PC-3 (cell line): ENCODE data around the gene ARHGEF16.

Experiments used
- EZH2phosphoT487 ChIP-seq: fragments of 300-600 bp; sonication (generic); IDR thresholded peaks from 2 replicates; pipeline ENCODE4 v1.6.1; 2018; ENCODE audit warnings: mild to moderate bottlenecking, antibody characterized with exemption, low read length, borderline replicate concordance
- TF ChIP-seq, protein P1 (sequence below): fragments of 300-600 bp; sonication (generic); conservative IDR thresholded peaks from 2 replicates; pipeline ENCODE4 v1.5.1; 2017; ENCODE audit warnings: antibody characterized with exemption, low read depth, mild to moderate bottlenecking, low read length

DNA sequence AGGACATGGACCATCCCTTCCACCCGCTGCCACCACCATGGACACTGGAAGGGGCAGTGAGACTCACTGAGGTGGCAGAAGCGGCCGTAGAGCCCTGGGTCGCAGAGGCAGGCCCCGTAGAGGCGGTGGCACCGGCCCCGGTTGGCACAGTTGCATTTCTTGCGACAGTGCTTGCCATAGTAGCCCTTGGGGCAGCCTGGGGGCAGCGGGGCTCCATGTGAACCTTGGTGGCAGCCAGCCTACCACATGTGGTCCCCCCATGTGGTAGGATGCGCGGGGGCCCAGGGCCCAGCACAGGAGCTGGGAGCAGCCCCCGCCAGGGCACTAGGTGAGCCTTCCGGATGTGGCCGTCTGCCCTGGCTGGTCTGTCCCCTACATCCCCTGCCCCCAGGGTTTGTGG, 51.6 kb downstream of the ARHGEF16 start:
- TF ChIP-seq, protein P1, sequence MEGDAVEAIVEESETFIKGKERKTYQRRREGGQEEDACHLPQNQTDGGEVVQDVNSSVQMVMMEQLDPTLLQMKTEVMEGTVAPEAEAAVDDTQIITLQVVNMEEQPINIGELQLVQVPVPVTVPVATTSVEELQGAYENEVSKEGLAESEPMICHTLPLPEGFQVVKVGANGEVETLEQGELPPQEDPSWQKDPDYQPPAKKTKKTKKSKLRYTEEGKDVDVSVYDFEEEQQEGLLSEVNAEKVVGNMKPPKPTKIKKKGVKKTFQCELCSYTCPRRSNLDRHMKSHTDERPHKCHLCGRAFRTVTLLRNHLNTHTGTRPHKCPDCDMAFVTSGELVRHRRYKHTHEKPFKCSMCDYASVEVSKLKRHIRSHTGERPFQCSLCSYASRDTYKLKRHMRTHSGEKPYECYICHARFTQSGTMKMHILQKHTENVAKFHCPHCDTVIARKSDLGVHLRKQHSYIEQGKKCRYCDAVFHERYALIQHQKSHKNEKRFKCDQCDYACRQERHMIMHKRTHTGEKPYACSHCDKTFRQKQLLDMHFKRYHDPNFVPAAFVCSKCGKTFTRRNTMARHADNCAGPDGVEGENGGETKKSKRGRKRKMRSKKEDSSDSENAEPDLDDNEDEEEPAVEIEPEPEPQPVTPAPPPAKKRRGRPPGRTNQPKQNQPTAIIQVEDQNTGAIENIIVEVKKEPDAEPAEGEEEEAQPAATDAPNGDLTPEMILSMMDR = no peak
- TF ChIP-seq EZH2phosphoT487 = no peak
